Dedifferentiated amniotic fluid mesenchymal stem cell (primary cell): ENCODE data around the gene RBM12.

Experiments
- DNase-seq: peaks from one replicate; pipeline ENCODE4 v3.0.0-alpha.2; 2016; ENCODE audit errors: extremely low spot score

The RBM12 gene

GRCh38 chr20:35600176-35600992, 64.3 kb downstream of the RBM12 start:
- DNase-seq = no peak

GRCh38 chr20:35599776-35600120, 65.0 kb downstream of the RBM12 start:
- DNase-seq = no peak
